Measurements from ENCODE around the gene OR51G1. TPM values are rescaled to one million over a fixed set of nuclear protein-coding genes. Genes with fewer than 3 reads are reported as not detected.

OR51G1 gene
- total RNA-seq, 1 donor from 2014 or later = not detected

DNA sequence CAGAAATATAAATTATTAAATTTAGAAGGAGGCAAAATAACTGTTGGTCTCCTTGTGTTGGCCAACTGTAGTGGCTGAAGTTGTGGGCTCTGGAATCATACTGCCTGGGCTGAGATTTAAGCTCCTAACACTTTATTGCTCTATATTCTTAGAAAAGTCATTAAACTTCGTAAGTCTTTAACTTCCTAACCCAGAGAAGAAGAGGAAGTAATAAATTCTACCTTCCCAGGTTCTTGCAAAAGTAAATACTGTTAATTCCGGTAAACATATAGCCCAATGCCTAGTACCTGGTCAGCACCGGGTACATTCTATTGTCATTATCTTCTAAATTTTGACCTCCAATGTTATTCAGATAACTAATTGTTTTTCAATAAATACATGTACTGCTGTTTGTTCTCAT is 38.0 kb downstream of the OR51G1 start:
- Mint-ChIP-seq H3K9me3 (no peaks in the 10 kb centered on the region), H3K4me3 (no peak overlapping the region), H3K36me3 (no peaks in the 10 kb centered on the region), H3K27ac (no peak overlapping the region), H3K27me3 (no peaks in the 10 kb centered on the region), H3K4me1 (ENCODE audit: unreplicated experiment) (peaks cover 6% of the 10 kb centered on the region)
- no peak for DNase-seq (ENCODE audit: extremely low spot score, unreplicated experiment)
- TF ChIP-seq, protein P1, sequence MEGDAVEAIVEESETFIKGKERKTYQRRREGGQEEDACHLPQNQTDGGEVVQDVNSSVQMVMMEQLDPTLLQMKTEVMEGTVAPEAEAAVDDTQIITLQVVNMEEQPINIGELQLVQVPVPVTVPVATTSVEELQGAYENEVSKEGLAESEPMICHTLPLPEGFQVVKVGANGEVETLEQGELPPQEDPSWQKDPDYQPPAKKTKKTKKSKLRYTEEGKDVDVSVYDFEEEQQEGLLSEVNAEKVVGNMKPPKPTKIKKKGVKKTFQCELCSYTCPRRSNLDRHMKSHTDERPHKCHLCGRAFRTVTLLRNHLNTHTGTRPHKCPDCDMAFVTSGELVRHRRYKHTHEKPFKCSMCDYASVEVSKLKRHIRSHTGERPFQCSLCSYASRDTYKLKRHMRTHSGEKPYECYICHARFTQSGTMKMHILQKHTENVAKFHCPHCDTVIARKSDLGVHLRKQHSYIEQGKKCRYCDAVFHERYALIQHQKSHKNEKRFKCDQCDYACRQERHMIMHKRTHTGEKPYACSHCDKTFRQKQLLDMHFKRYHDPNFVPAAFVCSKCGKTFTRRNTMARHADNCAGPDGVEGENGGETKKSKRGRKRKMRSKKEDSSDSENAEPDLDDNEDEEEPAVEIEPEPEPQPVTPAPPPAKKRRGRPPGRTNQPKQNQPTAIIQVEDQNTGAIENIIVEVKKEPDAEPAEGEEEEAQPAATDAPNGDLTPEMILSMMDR (conservative IDR thresholded peaks at IDR 0.05) = no peak

DNA sequence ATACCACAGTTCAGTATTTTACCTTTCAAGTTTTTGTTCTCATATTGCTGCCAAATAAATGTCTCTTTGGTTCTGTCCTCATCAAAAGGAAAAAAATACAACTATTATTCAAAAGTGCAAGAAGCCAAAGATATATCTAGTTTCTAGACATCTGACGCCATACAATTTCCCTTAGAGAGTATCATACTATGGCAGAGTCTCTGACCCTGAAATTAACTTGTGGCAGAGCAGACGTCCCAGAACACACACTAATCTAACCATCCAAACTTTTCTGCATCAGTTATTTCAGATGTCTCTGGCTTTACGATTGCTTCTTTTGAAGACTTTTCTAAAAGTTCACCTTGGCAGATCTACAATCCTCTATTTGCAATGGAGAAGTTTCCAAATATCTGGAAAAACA is 39.8 kb downstream of the OR51G1 start:
- Mint-ChIP-seq H3K4me3 (no peak overlapping the region), H3K27me3 (no peaks in the 10 kb centered on the region), H3K36me3 (no peaks in the 10 kb centered on the region), H3K27ac (no peak overlapping the region), H3K4me1 (ENCODE audit: unreplicated experiment) (peaks cover 6% of the 10 kb centered on the region), H3K9me3 (no peaks in the 10 kb centered on the region)
- TF ChIP-seq, protein P1 (conservative IDR thresholded peaks at IDR 0.05) = no peak
- DNase-seq (ENCODE audit: extremely low spot score, unreplicated experiment) = no peak

DNA sequence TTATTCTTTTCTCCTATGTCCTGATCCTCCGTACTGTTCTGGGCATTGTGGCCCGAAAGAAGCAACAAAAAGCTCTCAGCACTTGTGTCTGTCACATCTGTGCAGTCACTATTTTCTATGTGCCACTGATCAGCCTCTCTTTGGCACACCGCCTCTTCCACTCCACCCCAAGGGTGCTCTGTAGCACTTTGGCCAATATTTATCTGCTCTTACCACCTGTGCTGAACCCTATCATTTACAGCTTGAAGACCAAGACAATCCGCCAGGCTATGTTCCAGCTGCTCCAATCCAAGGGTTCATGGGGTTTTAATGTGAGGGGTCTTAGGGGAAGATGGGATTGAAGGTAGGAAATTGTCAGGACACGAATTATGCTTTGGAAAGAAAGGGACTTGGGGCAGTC is 41.6 kb downstream of the OR51G1 start:
- Mint-ChIP-seq H3K9me3 (no peaks in the 10 kb centered on the region), H3K4me3 (no peak overlapping the region), H3K27ac (no peak overlapping the region), H3K4me1 (ENCODE audit: unreplicated experiment) (peaks cover 6% of the 10 kb centered on the region), H3K27me3 (no peaks in the 10 kb centered on the region), H3K36me3 (no peaks in the 10 kb centered on the region)
- TF ChIP-seq, protein P1 (conservative IDR thresholded peaks at IDR 0.05) = no peak
- no peak for DNase-seq (ENCODE audit: extremely low spot score, unreplicated experiment)

DNA sequence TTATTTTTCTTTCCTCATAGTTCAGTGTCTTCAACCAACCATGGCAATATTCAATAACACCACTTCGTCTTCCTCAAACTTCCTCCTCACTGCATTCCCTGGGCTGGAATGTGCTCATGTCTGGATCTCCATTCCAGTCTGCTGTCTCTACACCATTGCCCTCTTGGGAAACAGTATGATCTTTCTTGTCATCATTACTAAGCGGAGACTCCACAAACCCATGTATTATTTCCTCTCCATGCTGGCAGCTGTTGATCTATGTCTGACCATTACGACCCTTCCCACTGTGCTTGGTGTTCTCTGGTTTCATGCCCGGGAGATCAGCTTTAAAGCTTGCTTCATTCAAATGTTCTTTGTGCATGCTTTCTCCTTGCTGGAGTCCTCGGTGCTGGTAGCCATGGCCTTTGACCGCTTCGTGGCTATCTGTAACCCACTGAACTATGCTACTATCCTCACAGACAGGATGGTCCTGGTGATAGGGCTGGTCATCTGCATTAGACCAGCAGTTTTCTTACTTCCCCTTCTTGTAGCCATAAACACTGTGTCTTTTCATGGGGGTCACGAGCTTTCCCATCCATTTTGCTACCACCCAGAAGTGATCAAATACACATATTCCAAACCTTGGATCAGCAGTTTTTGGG is 42.2 kb downstream of the OR51G1 start, which contains the start of gene OR51T1:
OR51T1 (plus strand) TSS at position 41 of the 641 bp plus-strand sequence; CDS start at position 41, 0 bp downstream.
- TF ChIP-seq, protein P1 (conservative IDR thresholded peaks at IDR 0.05) = no peak
- no peaks in the 10 kb centered on the region for H3K27me3 Mint-ChIP-seq
- no peak within 1 kb of the TSS for H3K4me3 Mint-ChIP-seq
- peaks cover 6% of the 10 kb centered on the region for H3K4me1 Mint-ChIP-seq (ENCODE audit: unreplicated experiment)
- H3K36me3 Mint-ChIP-seq = no peaks in the 10 kb centered on the region
- H3K27ac Mint-ChIP-seq = no peak within 1 kb of the TSS
- H3K9me3 Mint-ChIP-seq = no peaks in the 10 kb centered on the region
- no peak for DNase-seq (ENCODE audit: extremely low spot score, unreplicated experiment)

DNA sequence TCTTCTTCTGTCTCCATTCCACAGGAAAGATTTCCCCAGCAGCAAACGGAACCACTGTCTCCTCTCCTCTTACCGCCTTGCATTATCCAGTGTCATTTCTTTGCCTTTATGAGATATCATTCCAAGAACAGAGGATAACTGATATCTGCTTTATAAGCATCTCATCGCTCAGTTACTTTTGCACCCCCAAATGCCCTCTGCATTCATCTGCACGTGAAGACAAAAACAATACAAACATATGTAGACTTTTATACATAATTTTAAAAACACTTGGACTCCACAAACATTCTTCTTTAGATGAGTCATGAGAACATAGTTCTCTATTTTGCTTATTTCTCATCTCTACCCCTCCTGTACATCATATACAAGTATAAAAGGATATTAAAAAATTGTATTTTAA is 43.0 kb downstream of the OR51G1 start:
- H3K9me3 Mint-ChIP-seq = no peaks in the 10 kb centered on the region
- DNase-seq (ENCODE audit: extremely low spot score, unreplicated experiment) = no peak
- H3K27me3 Mint-ChIP-seq = no peaks in the 10 kb centered on the region
- peaks cover 6% of the 10 kb centered on the region for H3K4me1 Mint-ChIP-seq (ENCODE audit: unreplicated experiment)
- no peak overlapping the region for H3K4me3 Mint-ChIP-seq
- no peaks in the 10 kb centered on the region for H3K36me3 Mint-ChIP-seq
- TF ChIP-seq, protein P1 (conservative IDR thresholded peaks at IDR 0.05) = no peak
- H3K27ac Mint-ChIP-seq = no peak overlapping the region

Other genes with a start within 250 kb of the OR51G1 start
- gene OR51E2, start 226.5 kb downstream of the OR51G1 start, total RNA-seq (ENCODE audit: low replicate concordance) = 0.58 TPM in 1 of 2 replicates, not detected in the other
- gene MMP26, start 219.6 kb downstream of the OR51G1 start, total RNA-seq (ENCODE audit: low replicate concordance) = not detected in 2 replicates
- gene OR51F1, start 154.4 kb downstream of the OR51G1 start, total RNA-seq (ENCODE audit: low replicate concordance) = not detected in 2 replicates
- not detected in 2 replicates for gene OR52R1, start 120.0 kb downstream of the OR51G1 start, total RNA-seq (ENCODE audit: low replicate concordance)
- gene OR51F2, start 103.0 kb downstream of the OR51G1 start, total RNA-seq (ENCODE audit: low replicate concordance) = not detected in 2 replicates
- gene OR51S1, start 75.1 kb downstream of the OR51G1 start, total RNA-seq (ENCODE audit: low replicate concordance) = not detected in 2 replicates
- 0.39 TPM in 1 of 2 replicates, not detected in the other for gene OR51T1, start 42.4 kb downstream of the OR51G1 start, total RNA-seq (ENCODE audit: low replicate concordance)
- not detected in 2 replicates for gene OR51A7, start 20.6 kb downstream of the OR51G1 start, total RNA-seq (ENCODE audit: low replicate concordance)
- not detected in 2 replicates for gene OR51G2, start 5.0 kb downstream of the OR51G1 start, total RNA-seq (ENCODE audit: low replicate concordance)
- gene OR51A4, start 23.3 kb upstream of the OR51G1 start, total RNA-seq (ENCODE audit: low replicate concordance) = not detected in 2 replicates
- not detected in 2 replicates for gene OR51A2, start 31.4 kb upstream of the OR51G1 start, total RNA-seq (ENCODE audit: low replicate concordance)
- not detected in 2 replicates for gene OR51L1, start 70.5 kb upstream of the OR51G1 start, total RNA-seq (ENCODE audit: low replicate concordance)
- gene OR52J3, start 122.2 kb upstream of the OR51G1 start, total RNA-seq (ENCODE audit: low replicate concordance) = not detected in 2 replicates
- gene OR52E2, start 135.3 kb upstream of the OR51G1 start, total RNA-seq (ENCODE audit: low replicate concordance) = not detected in 2 replicates
- not detected in 2 replicates for gene OR52E1, start 145.2 kb upstream of the OR51G1 start, total RNA-seq (ENCODE audit: low replicate concordance)
- not detected in 2 replicates for gene OR52A5, start 214.0 kb upstream of the OR51G1 start, total RNA-seq (ENCODE audit: low replicate concordance)
- not detected in 2 replicates for gene OR52A1, start 230.4 kb upstream of the OR51G1 start, total RNA-seq (ENCODE audit: low replicate concordance)

Data from type B pancreatic cell (in vitro differentiated cells).